Liver (tissue), 9 donors: ENCODE data around the gene ACIN1. TPM values are rescaled to one million over a fixed set of nuclear protein-coding genes. Genes with fewer than 3 reads are reported as not detected.

Experiments
- DNase-seq: peaks from one replicate; pipeline ENCODE4 v3.0.0-alpha.2; 2017; ENCODE audit warnings: low spot score
- H3K27ac ChIP-seq, 2 donors: one replicate each; pipeline ENCODE4 v1.7.0; 2013; ENCODE audit warnings: inconsistent platforms in 2 of 2, low read length in 2 of 2, control low read depth in 1 of 2, low read depth in 1 of 2, mild to moderate bottlenecking in 1 of 2
- H3K27me3 ChIP-seq, 4 donors: one replicate each; pipeline versions ENCODE4 v1.6.1 to v1.7.0; 2013; ENCODE audit warnings: low read length in 3 of 4, inconsistent platforms in 1 of 4, mild to moderate bottlenecking in 1 of 4, moderate library complexity in 1 of 4; ENCODE audit not compliant: control insufficient read depth in 4 of 4, insufficient read depth in 4 of 4
- H3K36me3 ChIP-seq, 4 donors: one replicate each; pipeline versions ENCODE4 v1.6.1 to v1.7.0; 2013; ENCODE audit warnings: low read length in 3 of 4, mild to moderate bottlenecking in 3 of 4, low read depth in 1 of 4, moderate library complexity in 1 of 4; ENCODE audit not compliant: control insufficient read depth in 4 of 4, insufficient read depth in 3 of 4
- H3K4me1 ChIP-seq, 4 donors: one replicate each; pipeline versions ENCODE4 v1.6.1 to v1.7.0; 2013; ENCODE audit warnings: low read length in 3 of 4, mild to moderate bottlenecking in 3 of 4, moderate library complexity in 1 of 4; ENCODE audit not compliant: control insufficient read depth in 4 of 4, insufficient read depth in 4 of 4
- H3K4me3 ChIP-seq, 3 donors: one replicate each; pipeline versions ENCODE4 v1.6.1 to v1.7.0; 2013; ENCODE audit warnings: low read length in 3 of 3, control low read depth in 1 of 3, low read depth in 1 of 3, mild to moderate bottlenecking in 1 of 3
- H3K9ac ChIP-seq, 2 donors: one replicate each; pipeline ENCODE4 v1.7.0; 2013; ENCODE audit warnings: low read length in 2 of 2, mild to moderate bottlenecking in 2 of 2, moderate library complexity in 2 of 2, control low read depth in 1 of 2, low read depth in 1 of 2
- H3K9me3 ChIP-seq, 4 donors: one replicate each; pipeline versions ENCODE4 v1.6.1 to v1.7.0; 2013; ENCODE audit warnings: low read length in 3 of 4; ENCODE audit not compliant: control insufficient read depth in 4 of 4
- ATF3 ChIP-seq: IDR thresholded peaks from 2 replicates; pipeline ENCODE4 v1.6.1; 2016; ENCODE audit warnings: antibody characterized with exemption
- CTCF ChIP-seq: fragments of 150-350 bp; IDR thresholded peaks from 2 replicates; pipeline ENCODE4 v1.5.1; 2017; ENCODE audit warnings: improper control_type of control experiment, low read depth, low read length; ENCODE audit not compliant: missing input control
- EGR1 ChIP-seq, 2 donors: IDR thresholded peaks; 2 replicates each; pipeline ENCODE4 v1.6.1; 2016 to 2018; ENCODE audit warnings: antibody characterized with exemption in 2 of 2, low read depth in 2 of 2
- FOXA1 ChIP-seq: IDR thresholded peaks from 2 replicates; pipeline ENCODE4 v1.6.1; 2016; ENCODE audit warnings: antibody characterized with exemption
- FOXA2 ChIP-seq: IDR thresholded peaks from 2 replicates; pipeline ENCODE4 v1.6.1; 2016; ENCODE audit warnings: antibody characterized with exemption
- GABPA ChIP-seq, 2 donors: IDR thresholded peaks in 1 of 2; conservative IDR thresholded peaks in 1 of 2; 2 replicates each; pipeline ENCODE4 v1.6.1; 2016; ENCODE audit warnings: antibody characterized with exemption in 2 of 2, mild to moderate bottlenecking in 1 of 2, moderate library complexity in 1 of 2
- HNF4A ChIP-seq, 2 donors: conservative IDR thresholded peaks; 2 replicates each; pipeline ENCODE4 v1.6.1; 2016; ENCODE audit warnings: antibody characterized with exemption in 2 of 2, mild to moderate bottlenecking in 2 of 2
- HNF4G ChIP-seq: IDR thresholded peaks from 2 replicates; pipeline ENCODE4 v1.6.1; 2016; ENCODE audit warnings: antibody characterized with exemption
- JUND ChIP-seq, 2 donors: IDR thresholded peaks; 2 replicates each; pipeline ENCODE4 v1.6.1; 2016; ENCODE audit warnings: antibody characterized with exemption in 2 of 2
- NR2F2 ChIP-seq: IDR thresholded peaks from 2 replicates; pipeline ENCODE4 v1.6.1; 2016; ENCODE audit warnings: antibody characterized with exemption
- RAD21 ChIP-seq, 2 donors: IDR thresholded peaks; 2 replicates each; pipeline ENCODE4 v1.6.1; 2016; ENCODE audit warnings: antibody characterized with exemption in 2 of 2, mild to moderate bottlenecking in 2 of 2
- RXRA ChIP-seq, 2 donors: IDR thresholded peaks; 2 replicates each; pipeline ENCODE4 v1.6.1; 2017 to 2018; ENCODE audit warnings: antibody characterized with exemption in 2 of 2, mild to moderate bottlenecking in 1 of 2
- SP1 ChIP-seq: IDR thresholded peaks from 2 replicates; pipeline ENCODE4 v1.6.1; 2018; ENCODE audit warnings: antibody characterized with exemption, mild to moderate bottlenecking
- TAF1 ChIP-seq: conservative IDR thresholded peaks from 2 replicates; pipeline ENCODE4 v1.6.1; 2016; ENCODE audit warnings: antibody characterized with exemption, mild to moderate bottlenecking
- YY1 ChIP-seq: IDR thresholded peaks from 2 replicates; pipeline ENCODE4 v1.6.1; 2016; ENCODE audit warnings: antibody characterized with exemption, mild to moderate bottlenecking
- ZBTB33 ChIP-seq: IDR thresholded peaks from 2 replicates; pipeline ENCODE4 v1.6.1; 2016; ENCODE audit warnings: antibody characterized with exemption
- WGBS: extraction: QIAGEN DNeasy Blood & Tissue Kit; methylation state at CpG from one replicate; pipeline ENCODE4 v1.1.7; 2013; 5-methylcytosine and 5-hydroxymethylcytosine counted together
- polyA plus RNA-seq, 2 donors: library from polyadenylated mRNA; stranded (reverse) in 1 of 2; unstranded in 1 of 2; fragments of 200-250 nt in 1 of 2; fragments of >200 nt in 1 of 2; fragmentation: Nextera tagmentation in 1 of 2; extraction: Ambion mirVana in 1 of 2; gene quantifications; one replicate each; pipeline versions ENCODE4 v1.2.1 to v1.2.3, GENCODE V29; 2013 to 2015
- total RNA-seq, 2 donors: library from RNA; depleted of rRNA; stranded (reverse); fragments of >200 nt; gene quantifications; one replicate each; pipeline ENCODE4 v1.2.3, GENCODE V29; 2014
- TF ChIP-seq, protein P1 (sequence below): IDR thresholded peaks from 2 replicates; pipeline ENCODE4 v1.6.1; 2016; ENCODE audit warnings: antibody characterized with exemption
- TF ChIP-seq, protein P2 (sequence below): IDR thresholded peaks from 2 replicates; pipeline ENCODE4 v1.6.1; 2016; ENCODE audit warnings: antibody characterized with exemption, mild to moderate bottlenecking
- donor health status: healthy.
- donor health status: healthy.
- donor health status: healthy.
- donor health status: healthy.
- donor health status: healthy.

The ACIN1 gene
- total and polyA plus RNA-seq, 4 donors, result 8.1 to 50.6 (median 37.1) TPM

GRCh38 chr14:23080474-23080873, 14.5 kb downstream of the ACIN1 start:
- H3K4me3 ChIP-seq, result no peak overlapping the region
- no peak overlapping the region for H3K9ac ChIP-seq
- WGBS, result 70% methylated on average over 1 of the region's 1 CpG
- DNase-seq, result no peak
- H3K9me3 ChIP-seq, result no peaks in the 10 kb centered on the region
- TF ChIP-seq ATF3 (no peak), CTCF (no peak), JUND (IDR thresholded peaks at IDR 0.05) (no peak), HNF4G (no peak), GABPA (IDR thresholded peaks at IDR 0.05 in 1 of 2, conservative IDR thresholded peaks at IDR 0.05 in 1 of 2) (no peak), RAD21 (IDR thresholded peaks at IDR 0.05) (no peak), FOXA1 (no peak), HNF4A (conservative IDR thresholded peaks at IDR 0.05) (no peak), SP1 (no peak), RXRA (IDR thresholded peaks at IDR 0.05) (no peak), YY1 (no peak), TAF1 (no peak), FOXA2 (no peak), NR2F2 (no peak)
- TF ChIP-seq, protein P1, sequence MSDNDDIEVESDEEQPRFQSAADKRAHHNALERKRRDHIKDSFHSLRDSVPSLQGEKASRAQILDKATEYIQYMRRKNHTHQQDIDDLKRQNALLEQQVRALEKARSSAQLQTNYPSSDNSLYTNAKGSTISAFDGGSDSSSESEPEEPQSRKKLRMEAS, result no peak
- TF ChIP-seq, protein P2, sequence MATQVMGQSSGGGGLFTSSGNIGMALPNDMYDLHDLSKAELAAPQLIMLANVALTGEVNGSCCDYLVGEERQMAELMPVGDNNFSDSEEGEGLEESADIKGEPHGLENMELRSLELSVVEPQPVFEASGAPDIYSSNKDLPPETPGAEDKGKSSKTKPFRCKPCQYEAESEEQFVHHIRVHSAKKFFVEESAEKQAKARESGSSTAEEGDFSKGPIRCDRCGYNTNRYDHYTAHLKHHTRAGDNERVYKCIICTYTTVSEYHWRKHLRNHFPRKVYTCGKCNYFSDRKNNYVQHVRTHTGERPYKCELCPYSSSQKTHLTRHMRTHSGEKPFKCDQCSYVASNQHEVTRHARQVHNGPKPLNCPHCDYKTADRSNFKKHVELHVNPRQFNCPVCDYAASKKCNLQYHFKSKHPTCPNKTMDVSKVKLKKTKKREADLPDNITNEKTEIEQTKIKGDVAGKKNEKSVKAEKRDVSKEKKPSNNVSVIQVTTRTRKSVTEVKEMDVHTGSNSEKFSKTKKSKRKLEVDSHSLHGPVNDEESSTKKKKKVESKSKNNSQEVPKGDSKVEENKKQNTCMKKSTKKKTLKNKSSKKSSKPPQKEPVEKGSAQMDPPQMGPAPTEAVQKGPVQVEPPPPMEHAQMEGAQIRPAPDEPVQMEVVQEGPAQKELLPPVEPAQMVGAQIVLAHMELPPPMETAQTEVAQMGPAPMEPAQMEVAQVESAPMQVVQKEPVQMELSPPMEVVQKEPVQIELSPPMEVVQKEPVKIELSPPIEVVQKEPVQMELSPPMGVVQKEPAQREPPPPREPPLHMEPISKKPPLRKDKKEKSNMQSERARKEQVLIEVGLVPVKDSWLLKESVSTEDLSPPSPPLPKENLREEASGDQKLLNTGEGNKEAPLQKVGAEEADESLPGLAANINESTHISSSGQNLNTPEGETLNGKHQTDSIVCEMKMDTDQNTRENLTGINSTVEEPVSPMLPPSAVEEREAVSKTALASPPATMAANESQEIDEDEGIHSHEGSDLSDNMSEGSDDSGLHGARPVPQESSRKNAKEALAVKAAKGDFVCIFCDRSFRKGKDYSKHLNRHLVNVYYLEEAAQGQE, result no peak
- H3K27me3 ChIP-seq, result no peaks in the 10 kb centered on the region
- no peak overlapping the region for H3K27ac ChIP-seq
- H3K36me3 ChIP-seq, result peaks cover 15 to 76% (median 63%) of the 10 kb centered on the region in 4 donors
- H3K4me1 ChIP-seq, result no peaks in the 10 kb centered on the region

DNA sequence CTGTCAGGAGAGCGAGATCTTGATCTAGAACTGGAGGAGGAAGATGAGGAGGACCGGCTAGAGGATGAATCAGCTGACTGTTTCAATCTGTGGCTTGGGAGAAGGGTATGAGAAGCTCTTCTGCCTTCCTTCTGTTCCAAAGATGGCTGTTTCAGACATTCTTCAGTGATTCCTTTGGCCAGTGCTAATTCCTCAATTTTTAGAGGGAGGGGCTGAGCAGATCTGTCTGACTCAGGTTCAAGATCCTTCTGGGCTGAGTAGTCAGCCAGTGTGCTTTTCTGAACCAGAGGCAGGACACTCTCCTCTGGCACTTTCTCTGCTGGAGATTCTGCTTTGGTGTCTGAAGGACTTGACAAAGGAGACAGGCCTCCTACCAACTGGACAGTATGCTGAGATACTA, 15.2 kb downstream of the ACIN1 start:
- H3K27me3 ChIP-seq, result no peaks in the 10 kb centered on the region
- H3K36me3 ChIP-seq, result peaks cover 12 to 79% (median 63%) of the 10 kb centered on the region in 4 donors
- WGBS, result 93% methylated on average over 2 of the region's 2 CpGs
- H3K9me3 ChIP-seq, result no peaks in the 10 kb centered on the region
- no peaks in the 10 kb centered on the region for H3K4me1 ChIP-seq
- no peak overlapping the region for H3K4me3 ChIP-seq
- TF ChIP-seq ATF3, result no peak
- no peak for TF ChIP-seq CTCF
- no peak for TF ChIP-seq ZBTB33
- TF ChIP-seq FOXA2, result no peak
- TF ChIP-seq JUND (IDR thresholded peaks at IDR 0.05), result no peak
- TF ChIP-seq HNF4G, result no peak
- no peak for TF ChIP-seq EGR1 (IDR thresholded peaks at IDR 0.05; ENCODE audit: low read depth in 2 of 2)
- no peak overlapping the region for H3K9ac ChIP-seq
- H3K27ac ChIP-seq, result no peak overlapping the region
- DNase-seq, result no peak
